Activated naive CD4-positive, alpha-beta T cell treated with anti-CD3 and anti-CD28 coated beads, Interleukin-2, amount 50 U/mL, for 72 hours (primary cell): ENCODE data around the gene EFNA2. TPM values are rescaled to one million over a fixed set of nuclear protein-coding genes. Genes with fewer than 3 reads are reported as not detected.
A peak's percentile ranks its signal among the peaks of the same experiment; 100 is the strongest.

ENCODE experiments used
- ATAC-seq, 2 donors: fragments of 150-1000 bp; cut with Tn5 transposase; 2 replicates each; pipeline ENCODE4 v1.10.0; 2021; ENCODE audit warnings: mild to moderate bottlenecking in 2 of 2, moderate library complexity in 2 of 2
- DNase-seq, 2 donors: peaks; one replicate each; pipeline ENCODE4 v3.0.0; 2021 to 2022; ENCODE audit warnings: low spot score in 2 of 2
- H3K27ac Mint-ChIP-seq, 2 donors: one replicate each; pipeline ENCODE4 v1.8.0; 2022; ENCODE audit warnings: mild to moderate bottlenecking in 2 of 2, mixed read lengths in 2 of 2
- H3K36me3 Mint-ChIP-seq, 2 donors: one replicate each; pipeline ENCODE4 v1.8.0; 2022; ENCODE audit warnings: mixed read lengths in 2 of 2
- H3K9me3 Mint-ChIP-seq, 2 donors: one replicate each; pipeline ENCODE4 v1.8.0; 2022; ENCODE audit warnings: mixed read lengths in 2 of 2
- total RNA-seq, 2 donors: library from RNA; stranded (reverse); gene quantifications; one replicate each; pipeline ENCODE4 v1.2.3, GENCODE V29; 2022

EFNA2 gene
- total RNA-seq, 2 donors from 2014 or later, result 0.25 TPM; not detected in 1

DNA sequence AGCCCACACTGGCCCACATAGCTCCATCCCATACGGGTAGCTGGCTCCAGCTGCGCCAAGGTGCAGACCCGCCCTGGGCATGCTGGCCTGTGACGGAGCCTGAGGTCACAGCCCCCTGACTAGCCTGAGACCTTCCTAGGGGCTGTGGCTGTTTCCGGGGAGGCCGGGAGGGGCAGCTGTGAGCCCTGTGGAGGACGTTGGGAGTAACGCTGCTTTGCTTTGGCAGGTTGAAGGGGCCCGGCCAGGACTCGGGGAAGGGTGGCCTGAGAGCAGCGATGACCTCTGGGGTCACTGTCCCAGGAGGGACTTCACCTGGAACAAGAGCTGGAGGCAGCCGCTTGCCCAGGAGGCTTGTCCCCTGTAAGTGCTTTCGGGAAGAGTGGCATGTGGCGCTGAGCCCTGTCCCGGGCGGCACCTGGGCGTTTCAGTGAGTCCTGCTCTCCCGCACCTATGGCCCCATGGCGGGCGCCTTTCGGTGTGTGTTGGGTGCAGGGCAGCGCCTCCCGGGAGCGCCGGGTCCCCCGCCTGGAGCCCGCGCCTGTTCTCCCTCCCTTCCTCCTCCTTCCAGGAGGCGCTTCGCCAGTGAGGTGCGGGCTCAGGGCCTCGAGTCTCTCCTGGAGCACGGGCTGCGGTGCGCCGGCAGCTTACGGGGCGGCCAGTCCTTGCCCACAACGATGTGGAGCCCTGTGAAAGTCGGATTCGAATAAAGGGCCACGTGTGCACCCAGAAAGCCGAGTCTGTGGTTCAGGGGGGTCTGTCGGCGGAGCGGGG is 11.4 kb upstream of the EFNA2 start:
- peaks cover 41 to 46% of the 10 kb centered on the region in 2 donors for H3K36me3 Mint-ChIP-seq
- DNase-seq (no peak), ATAC-seq (no peak)
- no peaks in the 10 kb centered on the region for H3K9me3 Mint-ChIP-seq
- peak overlapping the region; percentile 24 to 75 for H3K27ac Mint-ChIP-seq

DNA sequence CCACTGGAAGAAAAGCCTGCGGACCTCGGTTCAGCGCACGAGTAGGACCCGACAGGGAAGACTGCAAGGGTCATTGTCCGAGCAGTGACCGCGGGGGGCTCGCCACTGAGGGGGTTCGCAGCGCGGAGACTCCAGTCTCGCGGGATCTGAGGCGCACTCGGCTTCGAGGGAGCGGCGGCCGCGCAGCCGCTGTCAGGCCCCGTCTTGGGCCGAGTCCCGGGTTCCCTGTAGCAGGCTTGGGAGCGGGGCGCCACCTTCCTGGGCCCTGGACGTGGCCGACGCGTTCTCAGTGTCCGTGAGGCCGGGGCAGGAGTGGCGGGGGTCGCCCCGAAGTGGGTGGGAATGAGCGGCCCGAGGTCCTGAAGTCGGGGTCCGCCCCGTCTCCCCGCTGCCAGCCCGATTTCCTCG is 10.8 kb upstream of the EFNA2 start:
- Mint-ChIP-seq H3K27ac (peak overlapping the region; percentile 24 to 72), H3K36me3 (peaks cover 45% of the 10 kb centered on the region in 2 donors), H3K9me3 (no peaks in the 10 kb centered on the region)
- no peak for ATAC-seq
- DNase-seq, result no peak

DNA sequence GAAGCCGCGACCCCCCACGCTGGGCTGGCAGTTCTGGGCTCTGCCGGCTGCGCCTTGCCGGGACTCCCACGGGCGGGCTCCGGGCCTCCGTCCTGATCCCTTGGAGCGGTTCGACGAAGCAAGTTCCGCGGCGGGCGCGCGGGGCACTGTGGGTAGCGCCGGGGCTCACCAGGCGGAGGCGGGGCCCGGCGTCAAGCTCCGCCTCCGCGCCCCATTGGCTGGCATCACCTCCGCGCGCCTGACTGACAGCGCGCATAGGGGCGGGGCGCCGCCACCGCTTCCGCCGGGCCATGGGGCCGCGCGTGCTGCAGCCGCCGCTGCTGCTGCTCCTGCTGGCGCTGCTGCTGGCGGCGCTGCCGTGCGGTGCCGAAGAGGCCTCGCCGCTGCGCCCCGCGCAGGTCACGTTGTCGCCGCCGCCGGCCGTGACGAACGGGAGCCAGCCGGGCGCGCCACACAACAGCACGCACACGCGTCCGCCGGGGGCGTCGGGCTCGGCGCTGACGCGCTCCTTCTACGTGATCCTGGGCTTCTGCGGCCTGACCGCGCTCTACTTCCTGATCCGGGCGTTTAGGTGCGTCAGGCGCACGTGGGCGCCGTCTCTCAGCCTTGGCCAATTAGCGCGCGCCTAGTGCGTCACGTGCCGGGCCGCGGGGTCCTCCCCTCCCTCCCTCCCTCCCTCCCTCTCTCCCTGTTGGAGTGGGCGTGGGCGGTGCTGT is 10.3 kb upstream of the EFNA2 start, which contains the start of gene FAM174C:
FAM174C (plus strand) TSS at position 271 of the 716 bp plus-strand sequence; CDS start at position 291, 20 bp downstream.
- Mint-ChIP-seq H3K27ac (peak within 1 kb of the TSS; percentile 88 to 96), H3K36me3 (peaks cover 39 to 44% of the 10 kb centered on the region in 2 donors), H3K9me3 (no peaks in the 10 kb centered on the region)
- DNase-seq, result peak; percentile 92 to 97
- ATAC-seq, result peak; percentile 87 to 90

DNA sequence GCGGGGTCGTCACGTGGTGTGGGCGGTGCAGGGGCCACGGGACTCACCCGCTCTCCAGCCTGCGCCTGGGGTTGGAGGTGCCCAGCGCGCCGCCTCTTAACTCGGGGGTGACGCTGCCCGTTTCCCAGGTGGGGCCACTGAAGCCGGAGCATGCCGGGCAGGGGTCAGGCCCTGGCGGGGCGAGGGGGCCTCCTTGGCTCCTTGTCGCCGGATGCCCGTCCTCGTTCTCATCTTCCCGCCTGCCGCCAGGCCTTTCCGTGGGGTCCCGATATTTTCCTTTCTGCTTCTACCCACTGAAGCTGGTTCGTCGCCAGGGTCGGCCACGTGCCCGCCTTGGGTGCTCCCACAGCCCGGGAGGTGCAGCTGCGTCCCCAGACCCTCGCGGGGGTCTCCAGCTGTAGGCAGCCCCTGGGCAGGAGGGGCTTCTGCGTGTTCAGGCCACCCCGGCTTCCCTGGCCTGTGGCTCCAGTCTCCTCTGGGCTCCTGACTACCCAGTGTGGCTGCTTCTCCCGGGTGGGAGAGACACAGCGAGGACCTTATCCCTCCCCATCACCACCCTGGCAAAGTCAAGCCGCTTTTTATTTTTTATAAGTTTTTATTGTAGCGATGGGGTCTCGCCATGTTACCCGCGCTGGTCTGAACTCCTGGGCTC is 9.6 kb upstream of the EFNA2 start:
- H3K36me3 Mint-ChIP-seq, result peaks cover 32 to 37% of the 10 kb centered on the region in 2 donors
- ATAC-seq, result no peak

DNA sequence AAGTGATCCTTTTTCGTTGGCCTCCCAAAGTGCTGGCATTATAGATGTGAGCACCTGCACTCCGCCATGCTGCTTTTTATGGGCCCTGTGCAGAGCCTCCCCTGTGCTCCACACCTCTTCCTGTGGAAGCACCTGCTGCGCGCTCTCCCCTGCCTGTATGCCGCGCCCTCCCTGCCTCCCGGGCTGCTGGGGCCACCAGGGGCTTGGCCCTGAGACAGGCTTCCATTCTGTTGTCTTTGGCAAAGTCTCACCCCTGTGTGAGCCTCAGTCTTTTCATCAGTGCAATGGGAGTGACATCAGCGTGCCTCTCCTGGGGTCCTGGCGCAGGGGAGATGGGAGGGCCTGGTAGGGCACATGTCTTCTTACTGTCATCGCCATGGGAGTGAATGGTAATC is 9.0 kb upstream of the EFNA2 start:
- Mint-ChIP-seq H3K9me3 (no peaks in the 10 kb centered on the region), H3K27ac (peak overlapping the region; percentile 88 to 96), H3K36me3 (peaks cover 27 to 32% of the 10 kb centered on the region in 2 donors)
- ATAC-seq, result no peak
- no peak for DNase-seq

More for the DNA sequence above, 9.6 kb upstream of the EFNA2 start:
- Mint-ChIP-seq H3K9me3 (no peaks in the 10 kb centered on the region), H3K27ac (peak overlapping the region; percentile 88 to 96)
- DNase-seq, result peak; percentile 51 to 73

DNA sequence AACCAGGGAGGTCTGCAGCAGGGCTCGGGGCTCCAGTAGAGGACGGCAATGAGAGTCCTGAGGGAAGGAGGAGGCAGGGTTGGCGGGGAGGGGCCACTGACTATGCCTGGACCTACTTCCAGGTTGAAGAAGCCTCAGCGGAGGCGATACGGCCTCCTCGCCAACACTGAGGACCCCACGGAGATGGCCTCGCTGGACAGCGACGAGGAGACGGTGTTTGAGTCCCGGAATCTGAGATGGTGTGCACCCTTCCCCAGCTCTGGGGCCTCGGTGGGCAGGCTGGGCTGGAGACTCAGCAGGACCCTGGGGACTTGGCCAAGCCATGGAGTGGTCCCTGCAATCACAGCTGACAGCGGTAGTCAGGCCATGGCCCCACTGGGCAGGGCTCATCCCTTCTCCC is 8.6 kb upstream of the EFNA2 start:
- no peak for DNase-seq
- no peak for ATAC-seq
- Mint-ChIP-seq H3K36me3 (peaks cover 23 to 27% of the 10 kb centered on the region in 2 donors), H3K27ac (peak overlapping the region in 1 of 2 donors; percentile 88), H3K9me3 (no peaks in the 10 kb centered on the region)

DNA sequence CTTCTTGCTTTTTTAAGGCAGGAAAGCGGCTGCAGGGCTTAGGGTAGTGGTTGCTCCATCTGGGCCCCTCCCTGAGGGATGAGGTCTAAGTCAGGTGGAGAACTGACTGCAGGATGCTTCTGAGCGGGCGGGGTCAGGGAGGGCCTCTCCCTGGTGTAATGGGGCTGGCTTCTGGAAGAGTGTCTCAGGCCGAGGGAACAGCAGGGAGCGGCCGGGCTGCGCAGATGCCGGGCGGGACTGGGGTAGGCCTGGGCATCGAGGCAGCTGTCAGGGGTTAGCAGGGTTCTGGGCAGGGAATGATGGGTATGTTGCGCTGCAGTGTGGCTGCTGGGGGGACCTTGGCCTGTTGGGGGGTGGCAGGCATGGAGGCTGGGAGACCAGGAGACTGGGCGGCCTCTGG is 7.6 kb upstream of the EFNA2 start:
- ATAC-seq (no peak), DNase-seq (no peak)
- Mint-ChIP-seq H3K36me3 (peaks cover 15 to 18% of the 10 kb centered on the region in 2 donors), H3K9me3 (no peaks in the 10 kb centered on the region), H3K27ac (peak overlapping the region in 1 of 2 donors; percentile 44)

DNA sequence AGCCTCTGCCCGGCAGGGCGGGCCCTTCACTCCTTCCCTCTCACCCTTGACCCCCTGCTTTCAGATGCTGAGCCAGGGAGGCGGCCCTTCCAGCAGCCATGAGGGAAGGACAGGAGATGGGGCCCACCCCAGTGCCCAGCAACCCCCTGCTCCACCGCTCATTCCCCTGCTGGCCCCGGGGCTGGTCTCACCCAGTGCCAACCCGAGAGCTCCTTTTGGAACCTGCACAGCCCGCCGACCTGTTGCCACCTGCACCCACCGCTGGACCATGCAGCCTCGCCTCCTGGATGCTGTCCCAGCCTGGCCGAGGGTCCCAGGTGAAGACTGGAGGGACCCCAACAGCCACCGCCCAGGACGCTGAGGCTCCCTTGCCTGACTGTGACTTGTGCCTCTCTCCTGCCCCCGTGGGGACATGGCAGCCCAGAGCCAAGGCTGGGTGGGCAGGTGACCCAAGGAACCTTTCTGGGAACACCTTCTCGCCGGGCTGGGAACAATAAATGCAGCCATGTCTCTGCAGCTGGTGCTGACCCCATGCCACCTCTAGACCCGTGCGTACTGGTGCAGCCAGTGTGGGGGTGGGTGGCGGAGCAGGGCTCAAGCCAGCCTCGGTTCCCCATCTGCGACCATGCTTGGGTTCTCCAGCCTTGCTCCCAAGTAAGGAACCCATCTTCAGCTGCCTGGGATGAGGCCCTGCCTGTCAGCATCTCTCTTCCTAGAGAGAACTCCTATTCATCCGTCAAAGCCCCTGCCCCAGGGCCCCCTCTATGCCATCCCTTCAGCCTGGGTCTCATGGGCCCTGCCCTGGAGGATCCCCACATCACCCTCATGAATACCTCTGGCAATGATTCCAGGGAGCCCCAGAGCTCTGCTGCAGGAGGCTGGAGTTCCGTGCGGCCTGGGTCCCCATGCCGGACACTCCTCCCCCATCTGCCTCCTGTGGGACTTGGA is 6.7 kb upstream of the EFNA2 start:
- ATAC-seq (no peak), DNase-seq (no peak)
- Mint-ChIP-seq H3K9me3 (no peaks in the 10 kb centered on the region), H3K36me3 (peaks cover 10 to 17% of the 10 kb centered on the region in 2 donors), H3K27ac (no peak overlapping the region)

DNA sequence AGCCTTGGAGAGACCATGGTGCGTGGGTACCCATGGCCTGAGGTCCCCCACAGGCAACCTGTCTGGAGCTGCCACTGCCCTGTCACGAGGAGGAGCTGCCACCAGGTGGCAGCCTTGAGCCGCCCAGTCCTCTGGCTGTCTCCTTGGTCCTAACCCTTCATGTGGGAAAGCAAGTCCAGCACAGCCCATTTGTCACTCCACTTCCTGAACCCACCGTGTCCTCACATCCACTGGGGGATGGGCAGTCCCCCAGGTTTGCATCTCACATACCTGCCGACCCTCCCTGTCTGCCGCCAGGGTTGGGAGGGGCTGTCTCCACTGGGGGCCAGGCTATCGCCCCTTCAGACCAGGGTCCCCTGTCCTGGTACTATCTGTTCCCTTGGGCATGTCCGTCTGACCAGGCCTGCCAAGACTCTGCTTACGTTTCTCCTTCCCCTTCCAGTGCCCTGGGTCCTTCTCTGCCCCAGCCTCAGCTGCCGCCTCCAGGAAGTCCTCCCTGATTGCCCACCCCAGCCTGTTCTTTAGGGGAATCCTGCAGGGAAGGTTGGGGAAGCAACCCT is 5.8 kb upstream of the EFNA2 start:
- H3K36me3 Mint-ChIP-seq, result peaks cover 8 to 17% of the 10 kb centered on the region in 2 donors
- peak; percentile 84 to 90 for DNase-seq
- H3K27ac Mint-ChIP-seq, result no peak overlapping the region
- peak in 1 of 2 donors; percentile 16 for ATAC-seq
- no peaks in the 10 kb centered on the region for H3K9me3 Mint-ChIP-seq

DNA sequence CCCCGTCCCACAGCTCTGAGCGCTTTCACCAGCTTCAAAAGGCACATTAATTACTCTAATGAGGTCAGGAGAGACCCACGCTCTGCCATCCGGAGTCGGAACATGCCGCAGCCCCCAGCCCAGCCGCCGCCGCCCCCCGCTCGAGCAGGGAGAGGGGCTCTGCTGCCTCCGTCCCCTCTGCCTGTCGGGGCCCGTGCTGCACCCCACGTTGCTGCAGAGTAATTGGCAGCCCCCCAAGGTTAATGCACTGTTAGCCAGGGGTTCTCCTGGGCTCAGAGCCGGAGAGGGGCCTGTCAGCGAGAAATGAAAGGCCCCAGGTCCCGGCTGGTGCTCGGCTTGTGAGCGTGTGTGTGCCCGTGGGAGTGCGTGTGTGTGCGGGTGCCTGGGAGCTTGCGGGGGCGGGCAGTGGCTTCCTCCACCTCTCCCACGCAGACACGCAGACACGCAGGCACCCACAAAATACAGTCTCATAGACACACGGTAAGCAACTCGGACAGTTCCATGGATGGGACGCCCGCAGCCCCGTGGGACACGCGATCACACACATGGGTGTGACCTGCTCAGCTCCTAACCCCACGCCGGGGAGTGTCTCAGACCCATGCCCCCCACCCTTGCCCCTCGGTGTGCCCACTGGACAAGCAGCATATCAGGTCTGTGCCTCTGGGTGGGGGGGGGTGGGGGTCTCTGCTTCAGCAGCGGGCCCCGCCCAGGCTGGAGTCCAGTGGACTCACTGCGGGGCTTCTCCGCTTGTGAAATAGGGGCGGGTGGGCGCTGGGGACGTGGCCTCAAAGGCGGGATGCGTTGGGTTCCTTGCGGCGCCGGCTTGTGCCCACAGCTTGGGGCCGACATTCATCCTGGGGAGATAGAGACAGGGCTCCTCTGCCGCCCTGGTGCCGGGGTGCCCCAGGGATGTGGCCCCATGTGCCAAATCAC is 4.8 kb upstream of the EFNA2 start:
- no peaks in the 10 kb centered on the region for H3K9me3 Mint-ChIP-seq
- peaks cover 8 to 17% of the 10 kb centered on the region in 2 donors for H3K36me3 Mint-ChIP-seq
- DNase-seq, result no peak
- H3K27ac Mint-ChIP-seq, result no peak overlapping the region
- ATAC-seq, result no peak

DNA sequence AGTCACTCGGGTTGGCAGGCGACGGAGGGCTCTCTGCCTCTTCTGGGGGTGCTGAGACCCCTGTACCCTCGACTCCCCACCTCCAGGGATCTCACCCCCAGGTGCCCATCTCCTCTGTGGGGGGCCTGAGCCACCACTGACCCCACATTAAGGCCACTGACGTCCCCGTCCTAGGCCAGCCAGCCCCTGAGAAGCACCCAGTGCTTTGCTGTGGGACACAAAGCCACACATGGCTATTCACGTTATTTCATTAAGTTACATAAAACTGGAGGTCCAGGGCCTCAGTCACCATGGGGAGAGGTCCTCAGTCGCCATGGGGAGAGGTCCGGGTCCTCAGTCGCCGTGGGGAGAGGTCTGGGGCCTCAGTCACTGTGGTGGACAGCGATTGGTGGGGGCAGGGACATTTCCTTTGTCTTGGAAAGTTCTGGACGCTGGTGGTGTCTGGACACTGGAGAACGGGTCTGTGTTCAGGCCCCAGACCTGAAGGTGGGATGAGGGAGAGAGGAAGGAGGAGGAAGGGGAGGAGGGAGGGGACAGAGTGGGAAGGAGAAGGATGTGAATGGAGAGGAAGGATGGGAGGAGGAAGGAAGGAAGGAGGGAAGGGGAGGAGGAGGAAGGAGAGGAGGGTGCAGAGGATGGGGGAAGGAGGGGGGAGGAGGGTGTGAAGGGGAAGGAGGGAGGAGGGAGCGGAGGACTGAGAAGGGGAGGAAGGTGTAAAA is 3.9 kb upstream of the EFNA2 start:
- Mint-ChIP-seq H3K36me3 (peaks cover 3 to 13% of the 10 kb centered on the region in 2 donors), H3K27ac (no peak overlapping the region), H3K9me3 (no peaks in the 10 kb centered on the region)
- ATAC-seq (no peak), DNase-seq (no peak)

DNA sequence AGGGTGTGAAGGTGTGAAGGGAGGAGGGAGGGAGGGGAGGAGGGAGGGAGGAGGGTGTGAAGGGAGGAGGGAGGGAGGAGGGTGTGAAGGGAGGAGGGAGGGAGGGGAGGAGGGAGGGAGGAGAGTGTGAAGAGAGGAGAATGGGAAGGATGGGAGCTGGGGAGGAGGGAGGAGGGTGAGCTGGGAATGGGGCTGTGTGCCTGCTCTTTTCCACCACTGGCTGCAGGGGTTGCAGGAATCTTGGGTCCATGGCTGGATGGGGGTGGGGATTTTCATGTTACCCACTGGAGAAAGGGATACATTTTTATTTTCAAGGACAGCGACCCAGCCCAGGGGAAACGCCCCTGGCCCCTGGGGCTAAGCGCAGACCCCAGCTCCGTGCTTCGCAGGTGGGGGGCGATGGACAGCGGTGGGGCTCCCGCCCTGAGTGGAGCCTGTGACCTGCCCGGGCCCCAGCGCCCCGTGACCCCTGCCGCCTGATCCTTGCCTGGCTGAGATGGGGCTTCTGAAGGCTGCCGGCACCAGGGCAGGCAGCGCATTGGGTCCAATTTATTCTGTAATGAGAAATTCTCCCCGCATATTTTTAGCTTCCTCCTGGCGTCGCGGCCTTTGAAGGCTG is 3.0 kb upstream of the EFNA2 start:
- DNase-seq (no peak), ATAC-seq (peak in 1 of 2 donors; percentile 30)
- no peaks in the 10 kb centered on the region for H3K9me3 Mint-ChIP-seq
- peaks cover 0 to 10% of the 10 kb centered on the region in 2 donors for H3K36me3 Mint-ChIP-seq
- H3K27ac Mint-ChIP-seq, result no peak overlapping the region

DNA sequence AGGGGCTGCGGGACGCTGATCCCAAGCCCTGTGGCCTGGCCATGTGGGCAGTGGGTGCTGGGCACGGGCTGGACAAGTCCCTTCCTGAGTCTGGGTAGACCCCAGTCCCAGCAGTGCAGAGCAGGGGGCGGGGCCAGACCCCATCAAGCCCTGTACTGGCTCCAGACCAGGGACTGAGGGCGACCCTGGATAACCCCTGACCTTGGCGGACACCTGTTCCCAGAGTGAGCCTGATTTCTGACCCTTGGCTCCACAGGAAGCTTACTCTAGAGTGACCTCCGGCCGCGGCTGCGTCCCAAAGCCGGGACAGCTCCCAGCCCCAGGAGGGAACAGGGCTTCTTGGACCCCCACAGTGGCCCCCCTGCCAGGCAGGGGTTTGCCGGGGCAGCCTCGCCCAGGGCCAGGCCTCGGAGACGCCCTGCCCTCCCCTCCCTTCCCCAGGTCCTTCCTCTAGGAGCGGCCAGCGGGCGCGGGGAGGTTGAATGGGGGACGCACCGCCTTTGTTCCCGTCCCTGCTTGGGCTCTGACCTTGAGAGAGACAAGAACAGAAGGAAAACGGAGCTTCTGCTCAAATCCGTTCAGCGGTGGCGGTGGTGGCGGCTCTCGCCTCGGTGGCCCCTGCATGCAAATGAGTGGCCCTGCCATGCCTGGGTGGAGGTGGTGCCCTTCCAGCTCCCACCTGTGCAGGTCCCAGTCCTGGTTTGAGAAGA is 2.3 kb upstream of the EFNA2 start:
- ATAC-seq (no peak), DNase-seq (no peak)
- peaks cover 0 to 10% of the 10 kb centered on the region in 2 donors for H3K36me3 Mint-ChIP-seq
- no peak overlapping the region for H3K27ac Mint-ChIP-seq
- H3K9me3 Mint-ChIP-seq, result no peaks in the 10 kb centered on the region
